Activated naive CD8-positive, alpha-beta T cell treated with anti-CD3 and anti-CD28 coated beads, Interleukin-2, amount 10 ng/mL, durations not matched to agents 7 days and 5 days (primary cell): Measurements from ENCODE around the gene ITGA2. TPM values are rescaled to one million over a fixed set of nuclear protein-coding genes. Genes with fewer than 3 reads are reported as not detected.
A peak's percentile ranks its signal among the peaks of the same experiment; 100 is the strongest.
"Not testable (repeated sequence)": the region's sequence is repeated elsewhere in the genome, so short reads cannot be mapped to it uniquely, and the experiment has no call there.

ENCODE experiments used
- ATAC-seq: fragments of 150-1000 bp; cut with Tn5 transposase; one replicate; pipeline ENCODE4 v1.10.0; 2021; ENCODE audit warnings: low read depth, moderate library complexity
- POLR2A ChIA-PET: fragments of 350-600 bp; sonication (Branson Sonifier 250); formaldehyde crosslinking; loops from one replicate; lab custom pipeline; 2021; ENCODE audit warnings: antibody characterized with exemption; lab: Charles Lee
- DNase-seq: peaks from one replicate; pipeline ENCODE4 v3.0.0; 2021
- H3K27ac Mint-ChIP-seq: one replicate; pipeline ENCODE4 v1.8.0; 2022; ENCODE audit warnings: mild to moderate bottlenecking, mixed read lengths
- H3K27me3 Mint-ChIP-seq: one replicate; pipeline ENCODE4 v1.8.0; 2022; ENCODE audit warnings: mild to moderate bottlenecking, moderate library complexity, mixed read lengths
- H3K36me3 Mint-ChIP-seq: one replicate; pipeline ENCODE4 v1.8.0; 2021; ENCODE audit warnings: mild to moderate bottlenecking, mixed read lengths
- H3K4me1 Mint-ChIP-seq: one replicate; pipeline ENCODE4 v1.8.0; 2021; ENCODE audit warnings: mixed read lengths
- H3K4me3 Mint-ChIP-seq: one replicate; pipeline ENCODE4 v1.8.0; 2022; ENCODE audit warnings: mild to moderate bottlenecking, moderate library complexity, mixed read lengths
- H3K9me3 Mint-ChIP-seq: one replicate; pipeline ENCODE4 v1.8.0; 2021; ENCODE audit warnings: mixed read lengths
- total RNA-seq, 2 experiments: library from RNA; stranded (reverse); gene quantifications; one replicate each; pipeline ENCODE4 v1.2.3, GENCODE V29; 2021

Gene ITGA2
- total RNA-seq, 2 experiments from 2014 or later, result 2.0 to 2.5 TPM

GRCh38 chr5:53110156-53110555 lies 121.0 kb downstream of the ITGA2 start:
- H3K27ac Mint-ChIP-seq, result peak overlapping the region; percentile 89
- H3K36me3 Mint-ChIP-seq, result peaks cover 22% of the 10 kb centered on the region
- ATAC-seq (no peak), DNase-seq (no peak)
- H3K4me3 Mint-ChIP-seq, result peak overlapping the region; percentile 86
- POLR2A ChIA-PET, result interaction anchor here (1.0 to 2.1 kb wide), 6 partner anchors 13 to 311 kb away, joined by 3 to 11 read pairs (median 5); no protein-coding TSS in a partner anchor
- H3K4me1 Mint-ChIP-seq, result peaks cover 27% of the 10 kb centered on the region
- no peaks in the 10 kb centered on the region for H3K9me3 Mint-ChIP-seq
- H3K27me3 Mint-ChIP-seq, result no peaks in the 10 kb centered on the region

- no peaks in the 10 kb centered on the region for H3K27me3 Mint-ChIP-seq
- H3K4me1 Mint-ChIP-seq, result peaks cover 23% of the 10 kb centered on the region
- H3K4me3 Mint-ChIP-seq, result peak overlapping the region; percentile 28
- ATAC-seq (no peak), DNase-seq (no peak)
- no peaks in the 10 kb centered on the region for H3K9me3 Mint-ChIP-seq
- no peak overlapping the region for H3K27ac Mint-ChIP-seq
- POLR2A ChIA-PET, result no interaction called here
- H3K36me3 Mint-ChIP-seq, result peaks cover 12% of the 10 kb centered on the region
Observed at GRCh38 chr5:53111139-53111538, 122.0 kb downstream of the ITGA2 start.

- POLR2A ChIA-PET, H3K27ac Mint-ChIP-seq: not testable (repeated sequence)
Observed at GRCh38 chr5:53112307-53112706, 123.2 kb downstream of the ITGA2 start.

DNA sequence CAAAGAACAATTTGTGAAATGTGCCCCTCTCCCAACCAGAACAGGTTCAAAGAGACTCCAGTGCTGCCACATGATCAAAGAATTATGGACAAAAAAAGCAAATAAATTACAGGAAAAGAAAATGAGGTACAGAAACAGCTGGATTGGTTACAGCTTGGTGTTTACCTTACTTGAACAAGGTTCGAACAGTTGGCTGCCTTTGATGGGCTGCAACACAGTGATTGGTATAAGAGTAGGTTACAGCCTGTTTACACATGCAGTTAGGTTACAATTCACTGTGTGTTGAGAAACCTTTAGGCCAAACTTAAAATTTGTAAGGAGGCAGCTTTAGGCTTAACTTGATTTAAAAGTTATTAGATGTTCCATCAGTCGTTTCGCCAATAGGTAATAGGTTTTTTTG lies 123.8 kb downstream of the ITGA2 start:
- DNase-seq, result no peak
- H3K36me3 Mint-ChIP-seq, result peaks cover 1% of the 10 kb centered on the region
- no peak overlapping the region for H3K27ac Mint-ChIP-seq
- H3K9me3 Mint-ChIP-seq, result no peaks in the 10 kb centered on the region
- POLR2A ChIA-PET, result no interaction called here
- no peaks in the 10 kb centered on the region for H3K27me3 Mint-ChIP-seq
- ATAC-seq, result no peak
- peaks cover 10% of the 10 kb centered on the region for H3K4me1 Mint-ChIP-seq
- H3K4me3 Mint-ChIP-seq, result no peak overlapping the region

More at GRCh38 chr5:53112307-53112706, 123.2 kb downstream of the ITGA2 start:
- DNase-seq, H3K4me3 Mint-ChIP-seq, H3K9me3 Mint-ChIP-seq, H3K27me3 Mint-ChIP-seq, H3K36me3 Mint-ChIP-seq, ATAC-seq: not testable (repeated sequence)
- H3K4me1 Mint-ChIP-seq, result peaks cover 15% of the 10 kb centered on the region

DNA sequence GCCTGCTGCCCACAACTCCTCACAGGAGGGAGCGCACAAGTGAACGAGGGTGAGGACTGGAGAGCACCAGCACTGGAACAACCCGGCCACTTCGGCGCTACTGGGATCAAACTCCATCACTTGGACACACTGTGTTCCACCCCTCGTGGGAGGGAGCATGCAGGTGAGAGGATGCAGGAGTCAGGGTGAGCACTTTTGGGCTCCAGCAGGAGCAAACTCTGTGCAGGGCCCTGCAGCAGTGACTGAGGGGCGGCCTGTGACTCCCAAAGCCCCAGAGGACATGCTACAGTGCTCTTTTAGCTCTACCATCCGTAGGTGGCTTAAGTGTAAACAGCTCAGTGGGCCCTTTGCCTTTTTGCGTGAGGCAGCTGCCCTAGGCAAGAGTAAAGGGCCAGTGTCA lies 124.8 kb downstream of the ITGA2 start:
- ATAC-seq (no peak), DNase-seq (no peak)
- Mint-ChIP-seq H3K27ac (no peak overlapping the region), H3K4me3 (no peak overlapping the region), H3K4me1 (peaks cover 9% of the 10 kb centered on the region), H3K27me3 (no peaks in the 10 kb centered on the region), H3K36me3 (no peaks in the 10 kb centered on the region), H3K9me3 (no peaks in the 10 kb centered on the region)
- POLR2A ChIA-PET, result no interaction called here

GRCh38 chr5:53114988-53115387 lies 125.8 kb downstream of the ITGA2 start:
- H3K4me1 Mint-ChIP-seq, result peaks cover 8% of the 10 kb centered on the region
- DNase-seq, result no peak
- no peaks in the 10 kb centered on the region for H3K27me3 Mint-ChIP-seq
- H3K4me3 Mint-ChIP-seq, result no peak overlapping the region
- POLR2A ChIA-PET, result no interaction called here
- H3K27ac Mint-ChIP-seq, result no peak overlapping the region
- no peaks in the 10 kb centered on the region for H3K36me3 Mint-ChIP-seq
- no peak for ATAC-seq
- no peaks in the 10 kb centered on the region for H3K9me3 Mint-ChIP-seq

DNA sequence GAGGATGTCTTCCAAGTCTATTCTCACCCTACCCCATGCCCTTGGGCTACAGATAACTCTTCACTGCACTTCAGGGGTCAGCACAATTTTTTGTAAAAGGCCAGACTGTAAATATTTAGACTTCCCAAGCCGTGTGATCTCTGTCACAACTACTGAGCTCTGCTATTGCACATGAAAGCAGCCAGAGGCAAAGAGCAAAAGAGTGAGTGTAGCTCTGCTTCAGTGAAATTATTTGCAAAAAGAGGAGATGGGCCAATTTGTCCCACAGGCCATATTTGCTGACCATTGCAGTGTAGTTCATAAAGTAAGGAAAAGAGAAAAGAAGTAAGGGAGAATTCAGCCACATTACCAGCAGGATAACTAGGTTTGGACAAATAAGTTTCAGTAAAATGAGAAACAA lies 127.4 kb downstream of the ITGA2 start:
- H3K9me3 Mint-ChIP-seq, result no peaks in the 10 kb centered on the region
- H3K27me3 Mint-ChIP-seq, result peaks cover under 1% of the 10 kb centered on the region
- ATAC-seq (no peak), DNase-seq (no peak)
- H3K27ac Mint-ChIP-seq, result no peak overlapping the region
- no peaks in the 10 kb centered on the region for H3K4me1 Mint-ChIP-seq
- no peaks in the 10 kb centered on the region for H3K36me3 Mint-ChIP-seq
- POLR2A ChIA-PET, result no interaction called here
- no peak overlapping the region for H3K4me3 Mint-ChIP-seq

GRCh38 chr5:53118879-53119278 lies 129.7 kb downstream of the ITGA2 start:
- H3K4me1 Mint-ChIP-seq, result no peaks in the 10 kb centered on the region
- ATAC-seq (no peak), DNase-seq (no peak)
- H3K27me3 Mint-ChIP-seq, result peaks cover 2% of the 10 kb centered on the region
- POLR2A ChIA-PET, result interaction anchor here (1.0 kb wide), 1 partner anchor 9 kb away, joined by 4 read pairs; the partner anchor contains the start of gene MOCS2
- no peak overlapping the region for H3K4me3 Mint-ChIP-seq
- no peak overlapping the region for H3K27ac Mint-ChIP-seq
- H3K36me3 Mint-ChIP-seq, result no peaks in the 10 kb centered on the region
- H3K9me3 Mint-ChIP-seq, result no peaks in the 10 kb centered on the region

- ATAC-seq (no peak), DNase-seq (no peak)
- POLR2A ChIA-PET, result no interaction called here
- Mint-ChIP-seq H3K4me1 (no peaks in the 10 kb centered on the region), H3K27ac (no peak overlapping the region), H3K4me3 (no peak overlapping the region), H3K36me3 (no peaks in the 10 kb centered on the region), H3K27me3 (peaks cover 2% of the 10 kb centered on the region), H3K9me3 (no peaks in the 10 kb centered on the region)
Observed at GRCh38 chr5:53120165-53120564, 131.0 kb downstream of the ITGA2 start.

GRCh38 chr5:53123702-53124101 lies 134.6 kb downstream of the ITGA2 start:
- H3K27ac Mint-ChIP-seq, result no peak overlapping the region
- H3K4me3 Mint-ChIP-seq, result no peak overlapping the region
- no peaks in the 10 kb centered on the region for H3K9me3 Mint-ChIP-seq
- POLR2A ChIA-PET, result no interaction called here
- H3K4me1 Mint-ChIP-seq, result no peaks in the 10 kb centered on the region
- ATAC-seq, result no peak
- no peak for DNase-seq
- H3K36me3 Mint-ChIP-seq, result no peaks in the 10 kb centered on the region
- H3K27me3 Mint-ChIP-seq, result peaks cover 2% of the 10 kb centered on the region

GRCh38 chr5:53126521-53126920 lies 137.4 kb downstream of the ITGA2 start:
- Mint-ChIP-seq H3K36me3 (no peaks in the 10 kb centered on the region), H3K27ac (no peak overlapping the region), H3K27me3 (peaks cover 2% of the 10 kb centered on the region), H3K4me1 (no peaks in the 10 kb centered on the region), H3K4me3 (no peak overlapping the region), H3K9me3 (peaks cover 2% of the 10 kb centered on the region)
- POLR2A ChIA-PET, result no interaction called here
- ATAC-seq (no peak), DNase-seq (no peak)

DNA sequence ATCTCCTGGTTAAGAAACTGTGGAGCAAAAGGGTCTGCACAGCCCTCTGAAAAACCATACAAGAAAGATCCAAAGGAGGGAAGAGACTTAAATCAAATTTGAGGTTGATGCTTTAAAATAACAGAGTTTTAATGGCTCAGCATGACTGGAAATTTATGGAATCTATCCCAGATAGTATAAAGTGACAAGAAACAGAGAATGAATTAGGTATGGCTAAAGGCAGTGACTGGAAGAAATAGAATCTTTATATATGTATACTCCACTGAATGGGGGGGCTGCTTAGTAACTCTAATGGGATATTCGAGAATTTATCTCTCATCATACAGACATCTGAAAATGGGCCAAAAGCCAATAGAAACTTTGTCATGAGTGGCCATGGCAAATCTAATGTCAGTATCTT lies 138.0 kb downstream of the ITGA2 start:
- POLR2A ChIA-PET, result no interaction called here
- no peak overlapping the region for H3K4me3 Mint-ChIP-seq
- H3K4me1 Mint-ChIP-seq, result no peaks in the 10 kb centered on the region
- peaks cover 2% of the 10 kb centered on the region for H3K9me3 Mint-ChIP-seq
- H3K36me3 Mint-ChIP-seq, result no peaks in the 10 kb centered on the region
- no peak for ATAC-seq
- H3K27ac Mint-ChIP-seq, result no peak overlapping the region
- DNase-seq, result no peak
- H3K27me3 Mint-ChIP-seq, result no peaks in the 10 kb centered on the region

DNA sequence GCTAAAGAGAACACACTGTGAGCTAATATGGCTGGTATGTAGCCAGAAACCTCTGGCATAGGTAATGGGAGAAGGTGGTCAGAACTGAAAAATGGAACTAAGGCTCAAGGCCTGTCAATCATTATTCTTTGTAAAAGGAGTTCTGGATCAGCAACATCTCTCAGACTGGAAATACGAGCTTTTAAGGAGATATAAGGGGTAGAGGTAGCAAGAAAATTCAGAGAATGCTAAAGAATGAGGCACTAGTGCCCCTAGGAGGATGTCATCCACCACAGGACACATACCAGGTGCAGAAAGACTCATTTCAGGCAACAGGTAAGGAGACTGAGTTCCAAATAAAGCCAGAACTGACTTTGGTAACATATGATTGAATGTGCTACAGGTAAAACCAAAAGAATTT lies 139.3 kb downstream of the ITGA2 start:
- DNase-seq, result no peak
- POLR2A ChIA-PET, result no interaction called here
- Mint-ChIP-seq H3K9me3 (peaks cover 2% of the 10 kb centered on the region), H3K36me3 (no peaks in the 10 kb centered on the region), H3K4me3 (no peak overlapping the region), H3K27ac (no peak overlapping the region), H3K4me1 (no peaks in the 10 kb centered on the region), H3K27me3 (no peaks in the 10 kb centered on the region)
- ATAC-seq, result no peak

DNA sequence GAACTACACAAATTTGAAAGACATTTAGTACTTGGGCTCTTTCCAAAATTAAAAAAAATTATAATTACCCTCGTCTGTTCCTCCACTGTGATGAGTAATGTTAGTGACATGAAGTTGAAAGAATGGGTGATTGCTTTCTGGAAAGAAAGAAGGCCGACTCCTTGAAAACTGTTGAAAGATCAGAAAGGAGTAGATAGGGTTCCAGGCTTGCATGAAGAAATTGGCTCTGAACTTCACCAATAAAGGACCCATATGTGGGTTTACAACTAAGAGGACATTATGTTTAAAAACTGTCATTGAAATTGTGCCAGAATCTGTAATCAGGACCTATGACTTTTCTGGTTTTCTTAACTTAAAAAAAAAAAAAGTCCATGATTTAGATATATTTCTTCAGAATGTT lies 141.1 kb downstream of the ITGA2 start:
- no peak overlapping the region for H3K27ac Mint-ChIP-seq
- H3K27me3 Mint-ChIP-seq, result no peaks in the 10 kb centered on the region
- no peak for DNase-seq
- no peaks in the 10 kb centered on the region for H3K36me3 Mint-ChIP-seq
- POLR2A ChIA-PET, result no interaction called here
- H3K4me1 Mint-ChIP-seq, result no peaks in the 10 kb centered on the region
- peaks cover 2% of the 10 kb centered on the region for H3K9me3 Mint-ChIP-seq
- no peak overlapping the region for H3K4me3 Mint-ChIP-seq
- ATAC-seq, result no peak

GRCh38 chr5:53133020-53133419 lies 143.9 kb downstream of the ITGA2 start:
- peaks cover 2% of the 10 kb centered on the region for H3K9me3 Mint-ChIP-seq
- no peak overlapping the region for H3K27ac Mint-ChIP-seq
- no peaks in the 10 kb centered on the region for H3K27me3 Mint-ChIP-seq
- no peaks in the 10 kb centered on the region for H3K4me1 Mint-ChIP-seq
- POLR2A ChIA-PET, result no interaction called here
- no peak for DNase-seq
- H3K36me3 Mint-ChIP-seq, result no peaks in the 10 kb centered on the region
- no peak overlapping the region for H3K4me3 Mint-ChIP-seq
- ATAC-seq, result no peak
